A673 (cell line): ENCODE data around the gene ACBD3. TPM values are rescaled to one million over a fixed set of nuclear protein-coding genes. Genes with fewer than 3 reads are reported as not detected.

Experiments
- BruUV-seq: library from RNA; stranded (reverse); fragments of 400-500 nt; replicated peaks from 2 replicates; lab custom pipeline; 2021; lab: Mats Ljungman, UMichigan
- CTCF ChIA-PET: fragments of 300-600 bp; sonication (Branson Sonifier 250); formaldehyde crosslinking; loops from one replicate; lab custom pipeline; 2022; ENCODE audit warnings: antibody characterized with exemption; lab: Charles Lee
- POLR2A ChIA-PET: fragments of 300-600 bp; sonication (Branson Sonifier 250); formaldehyde crosslinking; loops from one replicate; lab custom pipeline; 2022; ENCODE audit warnings: antibody characterized with exemption; ENCODE audit not compliant: low non-redundant PET; lab: Charles Lee
- DNase-seq: peaks from one replicate; pipeline ENCODE4 v3.0.0-alpha.2; 2015; ENCODE audit warnings: low spot score
- H3K27ac ChIP-seq: fragments of 200-600 bp; sonication (generic); 2 replicates; pipeline ENCODE4 v1.5.1; 2016; ENCODE audit warnings: mixed run types, low read depth, mild to moderate bottlenecking, mixed read lengths, antibody characterized with exemption, low read length; ENCODE audit not compliant: poor library complexity, severe bottlenecking
- H3K27me3 ChIP-seq: fragments of 200-600 bp; sonication (generic); replicated peaks from 2 replicates; pipeline ENCODE4 v1.6.1; 2017; ENCODE audit warnings: mixed run types, low read depth, mild to moderate bottlenecking, mixed read lengths, antibody characterized with exemption, low read length; ENCODE audit not compliant: insufficient read depth, poor library complexity
- H3K36me3 ChIP-seq: fragments of 200-600 bp; sonication (generic); 2 replicates; pipeline ENCODE4 v1.6.1; 2016; ENCODE audit warnings: mixed run types, mild to moderate bottlenecking, mixed read lengths, antibody characterized with exemption, low read length; ENCODE audit not compliant: insufficient read depth, poor library complexity, severe bottlenecking
- H3K4me1 ChIP-seq: fragments of 200-600 bp; sonication (generic); 2 replicates; pipeline ENCODE4 v1.6.1; 2017; ENCODE audit warnings: mixed run types, mild to moderate bottlenecking, mixed read lengths, antibody characterized with exemption, low read length; ENCODE audit not compliant: insufficient read depth, poor library complexity, severe bottlenecking
- H3K4me3 ChIP-seq: fragments of 200-600 bp; sonication (generic); 2 replicates; pipeline ENCODE4 v1.5.1; 2016; ENCODE audit warnings: low read depth, mixed run types, mild to moderate bottlenecking, mixed read lengths, low read length; ENCODE audit not compliant: poor library complexity, severe bottlenecking
- H3K9me3 ChIP-seq: fragments of 200-600 bp; sonication (generic); 2 replicates; pipeline ENCODE4 v1.6.1; 2016; ENCODE audit warnings: mixed run types, low read depth, mild to moderate bottlenecking, mixed read lengths, antibody characterized with exemption, low read length; ENCODE audit not compliant: poor library complexity, severe bottlenecking
- EZH2 ChIP-seq: fragments of 200-600 bp; sonication (generic); IDR thresholded peaks from 2 replicates; pipeline ENCODE4 v1.6.1; 2017; ENCODE audit warnings: borderline replicate concordance, low read depth, mild to moderate bottlenecking, mixed read lengths, antibody characterized with exemption, low read length; ENCODE audit not compliant: poor library complexity, severe bottlenecking
- intact Hi-C: fragments of 100-400 bp; cut with micrococcal nuclease; formaldehyde crosslinking; loops from one replicate; pipeline ENCODE4 v1.10.0; 2022; ENCODE audit not compliant: unreplicated experiment
- total RNA-seq: library from RNA; stranded (reverse); gene quantifications from 2 replicates; pipeline ENCODE4 v1.2.3, GENCODE V29; 2021
- TF ChIP-seq, protein P1 (sequence below): fragments of 300-800, 200-600 bp; sonication (generic); conservative IDR thresholded peaks from 2 replicates; pipeline ENCODE4 v1.5.1; 2017; ENCODE audit warnings: low read depth, mild to moderate bottlenecking, antibody characterized with exemption, low read length, moderate library complexity, mixed read lengths

Gene ACBD3
- total RNA-seq, 1 experiment from 2014 or later, result 33.4 TPM

DNA sequence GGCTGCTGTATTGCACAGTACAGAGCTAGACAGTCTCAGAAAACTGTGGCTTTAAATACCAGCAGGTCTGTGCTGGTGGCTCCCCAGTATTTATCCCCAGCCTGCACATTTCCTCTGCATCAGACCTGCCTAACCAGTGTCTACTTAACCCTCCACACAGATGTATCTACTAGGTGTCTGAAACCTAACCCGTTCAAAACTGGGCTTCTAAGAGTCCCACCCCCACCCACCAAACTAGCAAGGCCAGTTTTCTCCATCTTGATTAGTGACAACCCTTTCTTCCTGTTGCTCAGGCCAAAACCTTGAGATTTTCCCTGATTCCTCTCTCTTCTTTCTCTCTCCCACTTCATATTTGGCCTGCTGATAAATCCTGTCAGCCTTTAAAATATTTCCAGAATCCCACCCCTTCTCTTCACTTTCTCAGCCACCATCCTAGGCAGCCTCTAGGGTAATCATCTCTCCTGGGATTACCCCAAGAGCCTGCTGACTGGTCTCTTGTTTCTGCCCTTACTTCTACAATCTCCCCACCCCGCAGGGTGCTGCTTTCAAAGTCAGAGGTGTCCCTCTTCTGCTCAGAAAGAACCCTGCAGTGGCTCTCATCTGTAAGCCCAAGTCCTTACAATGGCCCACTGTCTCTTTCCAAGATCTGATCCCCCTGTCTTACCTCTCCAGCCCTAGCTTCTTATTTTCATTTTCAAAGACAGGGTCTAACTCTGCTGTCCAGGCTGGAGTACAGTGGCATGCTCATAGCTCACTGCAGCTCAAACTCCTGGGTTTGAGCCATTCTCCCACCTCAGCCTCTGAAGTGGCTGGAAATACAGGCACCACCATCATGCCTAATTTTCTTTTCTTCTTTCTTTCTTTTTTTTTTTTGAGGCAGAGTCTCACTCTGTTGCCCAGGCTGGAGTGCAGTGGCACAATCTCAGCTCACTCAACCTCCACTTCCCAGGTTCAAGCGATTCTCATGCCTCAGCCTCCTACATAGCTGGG, 78.8 kb downstream of the ACBD3 start:
- POLR2A ChIA-PET, result interaction anchor here (0.6 to 0.7 kb wide), 2 partner anchors 83 to 1756 kb away, joined by 7 to 11 read pairs; no protein-coding TSS in a partner anchor
- no peak for TF ChIP-seq EZH2
- TF ChIP-seq, protein P1, sequence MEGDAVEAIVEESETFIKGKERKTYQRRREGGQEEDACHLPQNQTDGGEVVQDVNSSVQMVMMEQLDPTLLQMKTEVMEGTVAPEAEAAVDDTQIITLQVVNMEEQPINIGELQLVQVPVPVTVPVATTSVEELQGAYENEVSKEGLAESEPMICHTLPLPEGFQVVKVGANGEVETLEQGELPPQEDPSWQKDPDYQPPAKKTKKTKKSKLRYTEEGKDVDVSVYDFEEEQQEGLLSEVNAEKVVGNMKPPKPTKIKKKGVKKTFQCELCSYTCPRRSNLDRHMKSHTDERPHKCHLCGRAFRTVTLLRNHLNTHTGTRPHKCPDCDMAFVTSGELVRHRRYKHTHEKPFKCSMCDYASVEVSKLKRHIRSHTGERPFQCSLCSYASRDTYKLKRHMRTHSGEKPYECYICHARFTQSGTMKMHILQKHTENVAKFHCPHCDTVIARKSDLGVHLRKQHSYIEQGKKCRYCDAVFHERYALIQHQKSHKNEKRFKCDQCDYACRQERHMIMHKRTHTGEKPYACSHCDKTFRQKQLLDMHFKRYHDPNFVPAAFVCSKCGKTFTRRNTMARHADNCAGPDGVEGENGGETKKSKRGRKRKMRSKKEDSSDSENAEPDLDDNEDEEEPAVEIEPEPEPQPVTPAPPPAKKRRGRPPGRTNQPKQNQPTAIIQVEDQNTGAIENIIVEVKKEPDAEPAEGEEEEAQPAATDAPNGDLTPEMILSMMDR, result 0 out of 2 replicates have a peak, but pooled peaks have one; percentile 18
- BruUV-seq, result no TSS peak
- H3K9me3 ChIP-seq, result no peaks in the 10 kb centered on the region
- H3K4me3 ChIP-seq, result no peak overlapping the region
- H3K36me3 ChIP-seq, result no peaks in the 10 kb centered on the region
- H3K27me3 ChIP-seq, result no peaks in the 10 kb centered on the region
- peak; percentile 54 for DNase-seq
- intact Hi-C loops, result no loop called here
- H3K4me1 ChIP-seq, result peaks cover 32% of the 10 kb centered on the region
- H3K27ac ChIP-seq, result peak overlapping the region; percentile 83
- CTCF ChIA-PET, result no interaction called here

DNA sequence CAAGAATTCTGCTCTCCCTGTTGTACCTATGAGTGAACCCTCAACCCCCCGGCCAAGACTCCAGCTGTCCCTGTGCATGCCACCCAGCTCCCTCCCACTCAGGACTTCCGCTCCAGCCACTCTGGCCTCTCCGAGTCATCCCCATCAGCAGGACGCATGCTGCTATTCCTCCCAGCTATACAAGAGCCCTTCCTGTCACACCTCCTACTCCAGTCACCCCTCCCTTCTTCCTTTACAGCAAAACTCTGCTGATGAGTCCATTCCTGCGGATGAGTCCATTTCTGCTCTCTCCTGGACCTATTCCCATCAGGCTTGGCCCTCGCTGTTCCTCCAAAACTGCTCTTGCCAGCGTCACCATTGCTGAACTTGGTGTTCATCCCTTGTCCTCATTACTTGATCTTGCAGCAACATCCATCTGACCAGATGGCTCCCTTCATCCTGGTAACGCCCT, 81.8 kb downstream of the ACBD3 start:
- DNase-seq, result peak; percentile 28
- Histone ChIP-seq H3K27ac (no peak overlapping the region), H3K9me3 (no peaks in the 10 kb centered on the region), H3K4me1 (peaks cover 41% of the 10 kb centered on the region), H3K4me3 (no peak overlapping the region), H3K27me3 (no peaks in the 10 kb centered on the region), H3K36me3 (no peaks in the 10 kb centered on the region)
- TF ChIP-seq EZH2, result no peak
- TF ChIP-seq, protein P1, result no peak
- ChIA-PET POLR2A (no interaction called here), CTCF (no interaction called here)
- BruUV-seq, result no TSS peak
- intact Hi-C loops, result no loop called here

DNA sequence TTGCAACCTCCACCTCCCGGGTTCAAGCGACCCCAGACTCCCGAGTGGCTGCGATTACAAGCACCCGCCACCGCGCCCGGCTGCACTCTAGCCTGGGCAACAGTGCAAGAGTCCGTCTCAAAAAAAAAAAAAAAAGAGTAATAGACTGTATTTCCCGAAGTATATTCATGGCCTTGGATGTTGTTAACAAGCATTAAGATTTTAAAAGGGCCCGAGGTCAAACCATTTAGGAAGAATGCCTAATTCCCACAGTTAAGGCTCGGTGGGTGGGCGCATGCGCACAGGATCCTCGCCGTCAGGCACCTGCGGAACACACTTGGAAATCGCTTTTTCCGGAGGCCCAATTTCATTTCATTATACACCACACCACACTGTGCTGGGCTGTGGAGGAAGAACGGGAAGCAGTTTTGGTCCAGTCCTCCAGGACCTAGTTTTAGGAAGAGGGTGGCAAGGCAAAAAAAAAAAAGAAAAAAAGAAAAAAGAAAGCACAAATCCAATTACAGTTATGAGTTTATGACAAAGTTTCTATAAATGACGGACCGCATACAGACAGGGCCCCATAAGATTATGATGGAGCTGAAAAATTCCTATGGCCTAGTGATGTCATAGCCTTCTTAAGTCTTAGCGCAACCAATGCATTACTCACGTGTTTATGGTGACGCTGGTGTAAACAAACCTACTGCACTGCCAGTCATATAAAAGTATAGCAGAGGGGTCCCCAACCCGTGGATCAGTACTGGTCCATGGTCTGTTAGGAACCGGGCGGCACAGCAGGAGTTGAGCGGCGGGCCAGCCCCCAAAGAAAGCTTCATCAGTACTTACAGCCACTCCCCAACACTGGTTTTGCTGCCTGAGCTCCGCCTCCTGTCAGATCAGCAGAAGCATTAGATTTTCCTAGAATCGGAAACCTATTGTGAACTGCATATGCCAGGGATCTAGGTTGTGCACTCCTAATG, 85.8 kb downstream of the ACBD3 start:
- BruUV-seq, result no TSS peak
- TF ChIP-seq EZH2, result no peak
- TF ChIP-seq, protein P1, result no peak
- intact Hi-C loops, result no loop called here
- H3K27ac ChIP-seq, result no peak overlapping the region
- CTCF ChIA-PET, result no interaction called here
- H3K4me1 ChIP-seq, result peaks cover 26% of the 10 kb centered on the region
- no peaks in the 10 kb centered on the region for H3K36me3 ChIP-seq
- no peaks in the 10 kb centered on the region for H3K27me3 ChIP-seq
- POLR2A ChIA-PET, result no interaction called here
- H3K4me3 ChIP-seq, result peak overlapping the region; percentile 48
- DNase-seq, result peak; percentile 58
- H3K9me3 ChIP-seq, result no peaks in the 10 kb centered on the region
